GM19324 (cell line): Measurements from ENCODE around the gene CPEB3.

Experiments
- ATAC-seq: cut with Tn5 transposase; IDR thresholded peaks from one replicate; pipeline ENCODE4 v1.9.1; 2021; ENCODE audit warnings: mild to moderate bottlenecking, moderate library complexity; ENCODE audit not compliant: unreplicated experiment, low FRiP score

The CPEB3 gene

DNA sequence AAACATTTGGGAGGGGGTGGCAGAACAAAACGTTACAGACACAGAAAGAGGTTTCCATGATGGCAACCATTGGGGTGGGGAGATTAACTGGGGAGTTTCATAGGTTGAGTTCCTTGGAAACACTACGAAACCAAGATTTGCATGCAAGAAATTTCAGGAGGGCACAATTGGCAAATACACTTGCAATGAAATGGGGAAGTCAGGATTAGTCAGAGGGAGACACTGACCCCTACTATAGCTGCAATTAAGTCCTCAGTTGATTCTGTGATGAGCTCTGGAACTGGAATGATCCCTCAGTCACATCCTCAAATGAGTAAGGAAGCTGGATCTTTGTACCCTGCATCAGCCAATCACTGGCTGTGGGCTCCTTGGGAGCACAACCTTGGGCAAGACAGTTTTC is 22.1 kb downstream of the CPEB3 start:
- no peak for ATAC-seq

DNA sequence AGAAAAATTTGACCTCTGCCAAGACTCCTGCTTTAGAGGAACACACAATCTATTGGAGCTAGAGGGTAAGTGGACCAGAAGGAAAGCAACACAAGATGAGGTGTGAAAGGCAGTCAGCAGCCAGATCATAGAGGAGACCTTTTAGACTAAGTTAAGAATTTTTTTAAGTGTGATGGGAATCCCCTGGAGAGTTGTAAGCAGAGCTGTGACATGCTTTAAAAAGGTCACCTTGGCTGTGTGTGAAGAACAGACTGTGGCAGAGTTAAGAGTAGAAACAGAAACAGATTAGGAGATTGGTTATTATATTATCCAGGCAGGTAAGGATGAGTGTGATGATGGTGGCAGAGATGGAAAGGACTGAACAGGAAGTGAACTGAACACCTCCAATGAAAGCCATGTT is 23.5 kb downstream of the CPEB3 start:
- no peak for ATAC-seq

DNA sequence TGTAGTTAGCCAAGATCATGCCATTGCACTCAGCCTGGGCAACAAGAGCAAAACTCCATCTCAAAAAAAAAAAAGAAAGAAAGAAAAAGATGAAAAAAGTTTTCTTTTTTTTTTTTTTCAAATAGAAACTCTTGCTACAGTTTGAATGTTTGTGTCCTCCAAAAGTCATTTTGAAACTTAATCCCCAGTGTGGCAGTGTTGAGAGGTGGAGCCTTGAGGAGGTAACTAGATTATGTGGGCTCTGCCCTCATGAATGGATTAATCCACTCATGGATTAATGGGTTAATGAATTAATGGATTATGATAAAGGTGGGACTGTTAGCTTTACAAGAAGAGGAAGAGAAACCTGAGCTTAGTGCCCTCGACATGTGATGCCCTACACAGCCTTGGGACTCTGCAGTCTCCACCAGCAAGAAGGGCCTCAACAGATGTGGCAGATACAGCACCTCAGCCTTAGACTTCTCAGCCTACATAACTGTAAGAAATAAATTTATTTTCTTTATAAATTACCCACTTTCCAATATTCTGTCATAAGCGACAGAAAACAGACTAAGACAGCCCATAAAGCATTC is 25.1 kb downstream of the CPEB3 start:
- no peak for ATAC-seq

DNA sequence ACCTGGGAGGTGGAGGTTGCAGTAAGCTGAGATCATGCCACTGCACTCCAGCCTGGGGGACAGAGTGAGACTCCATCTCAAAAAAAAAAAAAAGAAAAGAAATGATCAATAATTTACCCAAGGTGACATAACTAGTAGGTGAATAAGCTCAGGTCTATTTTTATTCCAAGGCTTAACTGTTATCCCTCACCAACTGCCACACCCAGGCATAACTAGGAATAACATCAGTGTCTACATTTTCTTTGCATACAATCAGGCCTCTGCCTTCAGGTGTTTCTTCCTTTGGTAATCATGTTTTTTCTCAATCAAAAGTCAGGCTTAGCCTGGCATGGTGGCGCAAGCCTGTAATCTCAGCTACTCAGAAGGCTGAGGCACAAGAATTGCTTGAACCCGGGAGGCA is 26.6 kb downstream of the CPEB3 start:
- no peak for ATAC-seq

DNA sequence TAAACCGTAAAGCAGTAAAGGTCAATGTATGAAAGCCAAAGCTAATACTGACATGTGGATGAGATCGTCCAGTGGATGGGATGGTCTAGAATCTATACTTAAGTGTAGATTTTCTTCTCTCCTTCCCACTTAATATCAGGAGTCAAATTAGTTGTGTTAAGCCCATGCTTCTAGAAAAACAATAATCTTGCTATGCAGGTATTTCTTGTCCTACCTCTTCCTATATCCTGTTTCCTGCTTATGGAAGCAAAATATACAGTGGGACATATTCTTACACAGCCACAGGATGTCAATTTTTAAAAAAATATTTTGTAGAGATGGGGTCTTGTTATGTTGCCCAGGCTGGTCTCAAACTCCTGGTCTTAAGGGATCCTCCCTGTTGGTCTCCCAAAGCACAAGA is 27.5 kb downstream of the CPEB3 start:
- ATAC-seq = no peak

DNA sequence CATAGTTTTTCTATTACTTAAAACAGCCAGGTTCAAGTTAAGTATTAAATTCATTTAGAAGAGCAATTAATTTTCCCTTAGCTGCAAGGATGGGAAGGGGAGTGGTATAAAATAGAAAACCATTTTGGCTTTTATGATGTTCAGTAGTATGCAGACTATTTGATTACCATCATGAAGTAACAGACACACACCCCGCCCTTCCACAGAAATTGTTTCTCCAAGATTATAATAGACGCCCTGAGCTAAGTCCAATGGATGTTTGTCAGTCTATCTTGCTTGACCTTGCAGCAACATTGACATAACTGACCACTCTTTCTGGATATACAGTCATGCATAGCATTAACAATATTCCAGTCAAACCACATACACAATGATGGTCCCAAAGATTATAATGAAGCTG is 42.3 kb downstream of the CPEB3 start:
- ATAC-seq = no peak

DNA sequence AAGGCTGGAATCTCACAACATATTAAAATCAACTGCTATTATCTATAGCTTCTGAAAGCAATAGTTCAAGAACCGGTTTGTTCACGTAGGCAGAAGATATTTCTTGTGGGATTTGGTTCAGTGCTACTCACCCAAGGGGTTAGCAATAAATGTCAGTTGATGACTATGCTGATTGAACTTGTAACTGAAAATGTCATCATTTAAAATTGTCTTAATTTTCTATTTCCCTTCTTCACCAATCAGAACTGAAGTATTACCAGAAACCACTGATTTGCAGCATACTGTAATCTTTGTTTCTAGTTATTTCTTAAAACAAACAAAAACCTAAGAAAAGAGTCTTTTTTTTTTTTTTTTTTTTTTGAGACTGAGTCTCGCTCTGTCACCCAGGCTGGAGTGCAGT is 46.1 kb downstream of the CPEB3 start:
- ATAC-seq = no peak

DNA sequence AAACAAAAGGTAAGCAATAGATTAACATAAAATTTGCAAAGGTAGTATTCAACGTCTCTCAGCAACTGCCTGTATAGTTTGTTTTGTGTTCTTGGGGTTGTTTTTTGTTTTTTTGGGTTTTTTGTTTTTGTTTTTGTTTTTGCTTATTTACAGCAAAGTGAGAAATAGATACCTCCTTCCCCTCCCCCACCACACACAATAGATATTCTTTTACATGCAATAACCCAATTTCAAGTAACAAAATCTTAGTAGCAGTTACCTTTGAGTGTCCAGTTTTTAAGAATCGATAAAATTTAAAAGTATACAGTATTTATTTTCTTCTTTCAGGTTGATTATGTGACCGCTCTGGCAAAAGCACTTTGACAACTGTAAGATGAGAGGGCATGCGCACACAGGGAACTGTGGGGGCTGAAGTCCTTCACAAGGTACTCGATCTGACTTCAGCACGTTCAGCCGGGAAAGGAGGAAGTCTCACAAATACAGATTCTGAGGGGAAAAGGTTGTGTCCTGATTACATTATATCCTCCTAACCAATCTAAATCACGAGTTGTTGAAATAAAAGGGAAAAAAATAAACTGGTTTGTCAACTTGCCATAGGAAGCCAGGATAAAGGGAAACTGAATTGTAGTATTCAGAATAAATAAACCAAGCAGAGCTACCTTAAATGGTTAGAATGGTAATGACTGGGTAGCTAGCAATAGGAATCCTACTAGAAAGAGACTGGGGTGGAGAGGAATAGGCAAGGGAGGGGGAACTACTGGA is 47.8 kb downstream of the CPEB3 start:
- no peak for ATAC-seq

DNA sequence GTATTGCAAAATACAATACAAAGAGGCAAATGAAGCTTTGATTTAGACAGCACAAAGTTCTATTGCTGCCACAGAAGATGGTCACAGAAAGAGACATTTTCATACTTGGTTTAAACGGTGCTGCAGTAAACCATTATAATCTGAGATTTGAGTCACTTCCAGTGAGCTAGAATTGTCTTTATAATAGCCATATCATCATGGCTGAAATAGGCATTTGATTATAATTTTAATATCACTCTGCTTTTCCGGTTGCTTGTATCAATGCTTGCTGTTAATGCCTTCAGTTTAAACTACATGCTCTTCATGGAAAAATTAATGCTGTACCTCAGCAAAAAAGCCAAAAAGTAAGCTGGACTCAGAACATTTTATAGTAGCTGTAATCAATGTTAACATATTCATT is 48.5 kb downstream of the CPEB3 start:
- ATAC-seq = no peak

DNA sequence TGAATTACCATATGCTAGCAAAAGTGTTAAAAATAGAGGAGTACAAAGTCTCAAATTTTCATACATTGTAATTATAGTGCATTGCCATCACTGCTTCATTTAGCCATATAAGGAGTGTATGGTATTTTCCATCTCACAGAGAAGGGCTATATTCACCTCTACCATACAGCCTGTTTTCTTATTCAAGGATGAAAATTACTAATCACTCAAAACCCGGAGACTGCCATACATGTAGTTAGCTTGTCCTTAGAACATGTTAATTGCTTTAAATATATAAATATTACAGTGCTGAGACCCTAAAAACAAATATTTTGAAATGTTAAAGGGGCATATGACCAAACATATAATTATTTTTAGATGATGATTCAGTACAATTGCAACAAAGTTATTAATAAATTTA is 49.4 kb downstream of the CPEB3 start:
- ATAC-seq = no peak

DNA sequence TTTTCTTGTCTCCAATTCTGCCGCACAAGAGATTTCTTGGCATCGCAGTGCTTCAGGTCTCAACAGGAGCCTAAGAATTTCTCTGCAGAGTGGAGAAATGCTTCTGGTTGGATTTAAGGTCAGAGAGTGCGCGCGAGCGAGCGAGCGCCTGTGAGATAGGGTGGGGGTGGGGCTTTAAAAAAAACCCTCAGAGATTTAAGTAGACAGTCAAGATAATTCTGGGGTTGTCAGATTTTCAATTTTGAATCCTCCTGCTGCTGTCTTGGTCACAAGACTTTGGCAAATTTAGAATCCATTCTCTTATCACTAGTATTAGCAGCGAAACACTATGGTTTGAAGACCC is 49.7 kb downstream of the CPEB3 start:
- ATAC-seq = no peak

DNA sequence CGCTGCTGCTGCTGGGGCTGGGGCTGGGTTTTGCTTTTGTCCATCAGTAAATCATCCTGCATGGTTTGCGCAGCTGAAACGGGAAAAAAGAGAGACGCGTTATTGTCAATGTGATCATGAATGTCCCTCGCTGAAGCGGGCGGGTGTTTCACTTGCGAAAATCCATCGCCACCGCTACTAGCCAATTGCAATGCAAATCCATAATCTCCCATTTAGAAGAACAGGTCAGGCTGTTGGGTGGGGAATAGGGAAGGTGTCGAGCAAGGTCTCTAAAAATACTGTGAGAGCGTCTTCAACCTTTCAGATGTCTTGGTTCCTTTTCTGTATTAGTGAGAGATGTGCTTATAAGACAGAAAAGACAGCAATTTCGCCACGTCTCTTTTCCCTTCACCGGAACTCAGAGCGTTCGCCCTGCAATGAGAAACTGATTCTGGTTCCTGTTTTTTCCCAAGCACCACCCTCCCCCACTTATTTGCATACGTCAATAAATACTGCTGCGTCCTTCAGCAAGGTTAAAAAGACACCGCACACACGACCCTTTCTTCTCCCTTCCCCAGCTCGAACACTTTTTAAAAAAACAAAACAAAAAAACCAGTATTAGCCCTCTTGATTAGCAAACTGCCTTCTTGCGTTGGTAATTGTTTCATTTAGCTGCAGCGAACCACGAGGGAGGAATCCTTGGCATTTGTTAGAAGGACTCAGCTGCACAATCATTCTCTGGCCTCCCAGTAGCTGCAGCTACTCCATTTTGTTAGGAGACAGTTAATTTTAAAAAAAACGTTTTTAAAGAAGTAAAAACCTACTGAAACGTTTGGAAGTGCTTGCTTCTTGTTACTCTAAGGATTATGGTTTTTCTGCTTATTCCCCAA is 50.4 kb downstream of the CPEB3 start:
- ATAC-seq = peak; percentile 63

DNA sequence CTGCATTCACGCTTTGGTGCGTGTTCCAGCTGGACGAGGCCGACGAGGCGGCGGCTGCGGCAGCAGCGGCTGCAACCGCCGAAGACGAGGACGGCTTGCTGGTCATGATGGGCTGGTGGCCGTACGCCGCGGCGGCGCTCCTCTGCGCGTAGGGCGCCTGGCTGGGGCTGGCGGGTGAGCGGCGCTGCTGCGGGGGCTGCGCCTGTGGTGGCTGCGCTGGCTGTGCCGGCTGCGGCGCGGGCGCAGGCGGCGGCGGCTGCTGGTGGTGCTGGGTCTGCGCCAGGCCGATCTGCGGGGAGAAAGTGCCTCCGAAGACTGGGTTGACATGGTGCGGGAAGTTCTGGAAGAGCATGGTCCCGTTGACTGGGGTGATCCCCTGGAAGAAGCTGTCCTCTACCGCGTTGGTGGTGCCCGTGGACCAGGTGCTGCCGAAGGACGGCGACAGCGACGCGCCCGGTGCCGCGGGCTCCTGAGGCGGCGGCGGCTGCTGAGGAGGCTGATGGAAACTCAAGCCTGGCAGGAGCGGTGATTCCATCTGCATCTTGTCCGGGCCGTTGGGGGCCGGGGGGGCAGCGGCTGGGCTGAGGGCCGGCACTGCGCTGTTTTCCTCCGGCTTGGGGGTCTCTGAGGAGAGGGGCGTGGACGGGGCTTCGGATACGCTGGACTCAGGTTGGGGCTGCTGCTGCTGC is 51.1 kb downstream of the CPEB3 start:
- ATAC-seq = peak; percentile 33

DNA sequence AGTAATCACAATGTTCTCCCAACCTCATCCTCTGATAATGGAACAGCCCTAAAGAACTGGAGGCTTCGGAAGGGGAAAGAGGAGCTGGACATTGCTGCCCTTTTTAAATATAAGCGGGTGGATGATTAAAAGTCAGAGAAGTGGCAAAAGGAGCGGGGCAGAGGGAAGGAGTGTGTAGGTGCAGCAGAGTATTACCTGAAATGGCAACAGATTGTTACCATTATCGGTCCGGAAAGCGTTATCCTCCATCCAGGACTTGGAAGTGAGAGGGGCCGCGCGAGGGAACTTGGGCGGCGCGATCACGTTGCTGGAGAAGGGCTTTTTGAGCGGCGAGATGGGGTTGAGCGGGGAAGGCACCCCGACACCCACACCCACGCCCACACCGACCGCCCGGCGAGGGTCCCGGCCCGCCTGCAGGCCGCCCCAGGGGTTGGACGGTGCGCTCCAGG is 51.7 kb downstream of the CPEB3 start:
- no peak for ATAC-seq

DNA sequence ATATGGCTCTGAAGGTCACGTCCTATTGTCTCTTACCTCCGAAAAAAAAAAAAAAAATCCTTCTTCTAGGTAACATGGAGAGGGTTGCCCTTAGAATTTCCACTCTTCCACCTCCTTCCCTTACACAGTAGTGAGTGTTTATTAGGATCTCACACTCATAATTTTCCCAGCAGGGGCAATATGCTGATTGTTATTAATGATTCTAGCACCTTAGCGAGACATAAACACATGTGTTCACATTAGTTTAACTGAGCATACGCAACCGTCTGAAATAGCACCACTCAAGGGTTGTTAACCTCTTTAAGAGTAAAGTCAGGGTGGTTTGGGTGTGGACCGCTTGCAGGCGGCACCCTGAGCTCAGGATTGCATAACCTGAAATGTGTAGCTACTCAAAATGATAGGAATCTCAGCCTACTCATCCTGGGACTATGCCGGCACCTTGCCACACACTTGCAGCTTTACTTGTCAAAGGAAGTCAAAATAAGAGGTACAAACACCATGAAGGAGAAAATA is 52.2 kb downstream of the CPEB3 start:
- ATAC-seq = no peak

DNA sequence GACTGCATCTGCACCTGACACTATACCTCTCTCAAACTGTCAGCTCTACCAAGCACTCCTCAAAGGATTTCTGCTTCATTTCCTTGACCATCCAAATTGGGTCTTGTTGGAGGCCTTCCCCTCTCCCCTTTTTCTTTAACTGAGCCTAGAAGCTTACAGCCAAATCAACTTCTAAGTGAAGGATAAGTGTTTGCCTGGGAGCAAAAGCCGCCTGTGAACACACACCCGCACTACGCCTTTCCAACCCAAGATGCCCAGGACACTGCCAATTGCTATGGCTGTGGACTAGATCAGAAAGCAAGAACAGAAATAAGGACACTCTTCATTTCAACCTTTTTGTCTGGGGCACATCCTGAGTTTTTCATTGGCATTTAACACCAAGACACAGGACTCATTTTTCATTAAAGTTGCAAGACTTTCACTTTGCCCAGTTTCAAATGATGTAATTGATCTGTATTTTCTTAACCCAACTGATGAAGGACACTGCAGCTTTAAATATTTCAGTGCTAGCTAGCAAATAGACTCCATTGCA is 52.8 kb downstream of the CPEB3 start:
- ATAC-seq = no peak

DNA sequence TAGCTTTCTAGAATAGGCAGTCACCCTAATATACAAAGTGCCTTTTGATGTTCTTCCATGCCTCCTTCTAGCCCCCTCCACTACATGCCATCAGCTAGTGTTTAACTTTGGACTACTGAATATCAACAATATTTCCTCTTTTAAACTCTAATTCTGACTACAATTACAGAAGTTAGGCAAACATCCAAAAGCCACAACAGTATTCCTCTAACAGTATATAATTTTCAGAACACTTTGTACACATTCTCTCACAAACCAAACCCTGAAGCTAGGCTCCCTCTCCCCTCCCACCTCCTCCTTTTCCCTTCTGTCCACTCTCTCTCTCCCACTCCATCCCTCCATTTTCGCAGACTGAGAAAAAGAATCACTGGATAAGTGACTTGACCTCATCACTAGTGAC is 59.7 kb downstream of the CPEB3 start:
- ATAC-seq = no peak

DNA sequence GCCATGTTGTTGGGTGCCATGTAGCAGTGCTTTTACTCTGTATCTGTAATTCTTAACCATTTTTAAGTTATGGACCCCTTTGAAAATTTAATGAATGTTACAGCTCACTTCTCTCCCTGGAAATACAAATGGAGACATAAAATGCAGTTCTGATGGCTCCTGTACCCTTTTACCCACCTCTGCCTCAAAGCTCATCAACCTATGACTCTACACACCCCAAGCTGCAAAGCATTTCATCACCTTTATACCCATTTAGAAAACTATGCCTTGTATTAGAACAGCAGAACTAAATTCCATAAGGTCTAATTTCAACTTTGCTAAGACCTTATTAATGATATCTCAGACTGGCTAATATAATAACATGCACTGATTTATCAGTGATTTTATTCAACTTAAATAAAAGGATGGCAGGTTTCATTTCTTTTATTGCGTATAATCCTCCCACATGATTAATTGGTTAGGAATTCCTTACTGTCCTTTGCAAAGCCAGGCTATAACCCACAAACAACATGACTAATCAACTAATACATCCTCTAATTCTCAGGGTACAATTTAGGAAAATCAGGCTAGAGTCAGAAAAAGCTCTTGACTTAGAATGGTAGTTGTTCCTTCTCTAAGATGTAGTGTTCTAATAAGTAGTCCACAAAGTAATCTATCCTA is 68.1 kb downstream of the CPEB3 start:
- no peak for ATAC-seq

DNA sequence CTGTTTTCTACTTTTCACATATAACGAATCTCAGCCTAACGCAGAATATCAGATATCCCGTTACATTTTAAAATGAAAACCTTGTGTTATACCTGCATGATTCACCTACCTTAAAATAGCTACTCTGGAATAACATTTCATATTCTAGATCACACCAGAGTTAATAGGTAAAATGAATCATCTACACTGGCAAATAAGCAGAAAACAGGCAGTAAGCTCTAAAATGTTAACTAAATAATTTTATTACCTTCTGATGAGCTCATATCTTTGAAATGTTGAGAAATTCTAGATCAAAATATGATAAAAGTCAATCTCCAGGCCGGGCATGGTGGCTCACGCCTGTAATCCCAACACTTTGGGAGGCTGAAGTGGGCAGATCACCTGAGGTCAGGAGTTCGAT is 71.3 kb downstream of the CPEB3 start:
- ATAC-seq = no peak

DNA sequence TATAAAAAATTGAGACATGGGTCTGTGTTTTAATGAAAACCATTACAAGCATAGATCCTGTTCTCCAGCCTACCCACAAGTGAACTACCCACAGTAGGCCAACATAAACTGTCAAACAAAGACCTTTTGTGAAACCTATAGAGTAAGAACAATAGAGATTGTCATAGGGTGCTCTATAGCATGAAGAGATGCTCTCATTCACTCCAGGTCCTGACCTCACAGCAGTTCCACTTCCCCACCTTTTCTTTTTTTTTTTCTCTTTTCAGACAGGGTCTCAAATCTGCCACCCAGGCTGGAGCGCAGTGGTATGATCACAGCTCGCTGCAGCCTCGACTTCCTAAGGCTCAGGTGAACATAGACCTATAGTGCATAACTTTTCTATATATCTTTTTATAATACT is 72.3 kb downstream of the CPEB3 start:
- ATAC-seq = no peak
